T-helper 1 cell (primary cell): ENCODE measurements around the gene PTPRT.

Source experiments
- DNase-seq, 5 donors: peaks; one replicate each; pipeline ENCODE4 v3.0.0-alpha.2; 2012 to 2020

The PTPRT gene

GRCh38 chr20:42507874-42508273 lies 681.8 kb downstream of the PTPRT start:
- no peak for DNase-seq

DNA sequence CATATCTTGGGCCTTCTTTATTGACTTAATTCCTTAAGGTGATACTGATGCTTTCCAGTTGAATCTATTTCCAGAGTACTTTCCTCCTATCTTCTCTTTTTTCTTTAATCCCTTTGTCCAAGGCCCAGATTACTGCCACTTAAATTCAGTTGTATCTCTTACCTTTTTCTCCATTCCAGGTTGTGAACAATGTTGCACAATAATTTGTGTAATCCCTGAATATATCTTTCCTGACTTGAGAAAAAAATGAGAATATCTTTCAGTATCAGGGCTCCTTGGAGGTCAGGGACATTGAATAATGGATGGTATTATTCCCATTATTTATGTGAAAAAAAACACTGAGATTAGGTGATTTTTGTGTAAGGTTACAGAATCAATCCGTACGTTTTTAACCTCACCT lies 683.3 kb downstream of the PTPRT start:
- DNase-seq = no peak

DNA sequence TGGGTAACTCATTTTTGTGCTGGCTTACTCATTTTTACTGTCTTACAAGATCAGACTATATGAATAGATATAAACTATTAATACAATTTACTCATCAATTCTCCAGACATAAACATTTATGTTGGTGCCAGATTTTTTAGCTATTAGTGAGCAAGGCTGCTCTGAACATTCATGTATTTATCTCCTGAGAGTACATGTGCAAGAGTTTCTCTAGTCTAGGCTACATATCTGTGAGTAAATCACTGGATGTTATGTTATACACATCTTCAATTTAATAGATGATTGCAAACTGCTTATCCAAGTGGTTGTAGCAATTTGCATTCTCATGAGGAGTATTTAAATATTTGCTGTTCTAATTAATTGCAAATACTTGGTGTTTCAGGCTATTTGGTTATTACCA lies 687.1 kb downstream of the PTPRT start:
- DNase-seq = no peak

DNA sequence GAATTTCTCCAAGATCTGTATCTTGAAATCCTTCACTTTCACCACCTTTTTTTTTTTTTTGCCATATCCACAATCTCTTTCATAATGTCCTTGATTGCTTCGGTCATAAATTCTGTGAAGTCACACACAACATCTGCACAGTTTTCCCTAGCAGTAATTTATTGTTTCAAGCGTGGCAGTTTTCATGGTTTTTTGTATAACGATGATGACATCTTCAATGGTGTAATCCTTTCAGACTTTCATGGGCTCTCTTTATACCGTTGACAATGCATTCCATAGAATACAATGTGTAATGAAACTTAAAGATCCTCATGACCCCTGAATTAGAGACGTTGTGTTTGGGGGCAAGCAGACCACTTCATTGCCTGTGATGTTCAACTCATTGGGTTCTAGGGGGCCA lies 693.1 kb downstream of the PTPRT start:
- DNase-seq = no peak

GRCh38 chr20:42494290-42494689 lies 695.4 kb downstream of the PTPRT start:
- no peak for DNase-seq

- DNase-seq = no peak
These were observed 696.7 kb downstream of the PTPRT start for GRCh38 chr20:42493001-42493400.

DNA sequence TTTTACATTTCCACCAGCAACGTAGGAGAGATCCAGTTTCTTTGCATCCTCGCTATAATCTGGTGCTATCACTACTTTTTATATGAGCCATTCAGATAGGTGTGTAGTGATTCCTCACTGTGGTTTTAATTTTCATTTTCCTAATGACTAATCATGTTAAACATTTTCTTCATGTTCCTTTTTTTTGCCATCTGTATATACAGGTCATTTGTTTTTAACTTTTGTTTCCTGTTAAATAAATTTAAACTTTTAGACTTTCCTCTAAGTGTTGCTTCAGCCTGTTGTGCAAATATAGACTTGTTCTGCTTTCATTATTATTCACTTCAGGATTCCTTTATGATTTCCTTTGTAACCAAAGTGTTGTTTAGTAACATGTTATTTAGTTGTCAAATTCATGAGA lies 697.4 kb downstream of the PTPRT start:
- no peak for DNase-seq

DNA sequence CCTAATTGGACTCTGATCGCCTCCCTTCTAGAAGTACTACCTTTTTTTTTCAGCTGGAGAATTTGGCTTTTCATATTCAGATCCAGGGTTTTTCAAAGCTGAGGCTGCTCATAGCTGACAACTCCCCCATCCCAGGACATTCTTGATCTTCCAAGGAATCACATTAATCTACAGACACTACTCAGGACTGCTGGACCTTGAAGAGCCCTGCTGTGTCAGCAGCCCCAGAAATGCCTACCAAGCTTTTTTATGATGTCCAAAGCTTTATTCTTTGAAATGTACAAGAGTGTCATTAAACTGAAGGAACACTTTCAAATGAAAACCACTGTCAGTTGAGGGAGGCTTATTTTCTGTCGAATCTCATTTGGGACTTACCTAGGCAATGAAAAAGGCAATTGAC lies 704.1 kb downstream of the PTPRT start:
- no peak for DNase-seq

DNA sequence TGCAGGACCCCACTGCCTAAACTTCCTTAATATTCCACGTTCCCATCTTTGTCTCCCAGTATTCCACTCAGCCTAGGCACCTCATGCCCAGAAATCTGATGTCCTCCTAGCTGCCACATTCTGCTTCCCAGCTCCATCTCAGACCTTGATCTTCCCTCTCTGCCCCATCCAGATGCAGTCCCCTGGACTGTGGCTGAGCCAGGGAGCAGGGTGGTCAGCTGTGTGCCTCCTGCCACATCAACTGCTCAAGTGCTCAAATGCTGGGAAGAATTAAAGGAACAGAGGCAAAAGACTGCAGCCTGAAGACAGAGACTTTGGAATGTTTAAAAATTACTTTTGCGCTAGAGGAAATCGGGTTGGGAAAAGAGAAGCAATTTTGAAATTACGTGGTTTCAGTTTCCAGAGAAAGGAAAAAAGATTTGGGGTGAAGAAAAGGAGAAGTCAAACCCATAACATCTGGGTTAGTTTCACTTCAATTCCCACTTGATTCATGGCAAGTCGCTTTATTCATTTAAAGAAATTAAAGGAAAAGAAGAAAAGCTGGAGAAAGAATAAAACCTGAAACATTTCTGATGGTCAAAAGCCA lies 704.8 kb downstream of the PTPRT start:
- DNase-seq = no peak

DNA sequence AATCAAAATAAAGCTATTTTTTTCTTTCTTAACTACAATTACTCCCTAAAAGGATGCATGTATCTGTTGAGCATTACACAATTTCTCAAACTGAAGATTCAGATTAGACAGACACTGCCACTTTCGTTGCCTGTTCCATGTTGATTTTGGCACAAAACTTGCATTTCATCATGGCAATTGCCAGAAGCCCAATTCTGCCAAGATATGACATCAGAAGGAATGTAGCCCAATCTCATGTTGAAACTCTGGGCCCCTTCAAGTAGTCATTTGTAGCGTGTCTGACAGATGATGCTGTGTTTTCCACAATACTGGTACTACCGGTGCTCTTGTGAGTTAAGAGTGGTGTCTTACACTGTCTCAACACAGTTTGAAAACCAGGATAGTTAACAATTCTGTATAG lies 705.4 kb downstream of the PTPRT start:
- no peak for DNase-seq

GRCh38 chr20:42483730-42484303 lies 705.9 kb downstream of the PTPRT start:
- no peak for DNase-seq

DNA sequence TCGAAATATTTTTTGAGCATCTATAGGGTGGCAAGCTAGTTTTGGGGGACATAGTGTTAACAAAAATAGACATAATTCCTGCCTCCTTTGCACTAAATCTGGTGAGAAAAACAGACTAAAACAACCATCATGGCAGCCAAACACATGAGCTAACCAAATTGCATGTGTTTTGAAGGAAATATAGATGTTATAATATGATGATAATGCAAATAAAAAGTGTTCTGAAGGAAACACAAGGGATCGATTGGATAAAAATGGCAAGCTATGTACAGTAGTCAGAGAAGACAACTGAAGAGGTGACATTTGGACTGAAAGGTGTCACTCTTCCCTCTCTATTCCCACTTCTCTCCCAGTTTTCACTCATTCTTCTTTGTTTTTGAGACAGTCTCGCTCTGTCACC lies 706.9 kb downstream of the PTPRT start:
- DNase-seq = no peak

GRCh38 chr20:42475773-42476172 lies 713.9 kb downstream of the PTPRT start:
- DNase-seq = no peak

DNA sequence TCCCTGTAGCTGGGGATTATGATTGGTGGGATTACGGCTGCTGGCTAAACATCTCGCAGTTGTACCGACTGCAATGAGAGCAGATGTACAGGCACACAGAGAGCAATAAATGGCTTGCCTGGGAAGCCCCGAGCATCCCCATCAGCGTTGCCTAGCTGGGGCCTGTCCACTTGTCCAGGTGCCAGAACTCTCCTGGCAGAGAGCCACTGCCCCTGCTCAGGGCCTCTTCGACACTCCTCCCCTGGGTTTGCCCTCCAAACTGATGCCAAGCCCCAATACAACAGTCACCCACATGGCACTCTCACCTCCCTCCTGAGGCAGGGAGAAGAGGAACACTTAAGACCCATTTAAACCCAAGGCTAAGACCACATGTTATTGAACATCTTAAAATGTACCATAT lies 715.1 kb downstream of the PTPRT start:
- DNase-seq = no peak

DNA sequence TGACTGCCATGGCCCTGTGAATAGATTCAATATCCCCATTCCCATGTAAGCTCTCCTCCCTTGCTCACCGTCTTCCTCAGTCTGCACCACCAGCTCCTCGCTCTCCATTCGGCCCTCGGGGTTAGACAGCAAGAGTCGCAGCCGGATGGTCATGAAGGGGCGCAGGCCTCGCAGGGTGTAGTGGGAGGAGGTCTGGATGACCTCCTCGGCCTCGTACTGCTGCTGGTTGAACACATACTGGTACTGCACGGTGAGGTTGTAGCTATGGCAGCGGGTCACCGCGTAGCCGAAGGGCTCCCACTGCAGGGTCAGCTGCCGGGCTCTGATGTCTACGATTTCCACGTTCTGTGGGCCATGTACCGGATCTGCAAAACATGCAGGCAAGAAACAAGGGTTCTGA lies 717.5 kb downstream of the PTPRT start:
- no peak for DNase-seq

GRCh38 chr20:42461965-42462593 lies 727.6 kb downstream of the PTPRT start:
- DNase-seq = no peak

GRCh38 chr20:42461291-42461690 lies 728.4 kb downstream of the PTPRT start:
- no peak for DNase-seq

DNA sequence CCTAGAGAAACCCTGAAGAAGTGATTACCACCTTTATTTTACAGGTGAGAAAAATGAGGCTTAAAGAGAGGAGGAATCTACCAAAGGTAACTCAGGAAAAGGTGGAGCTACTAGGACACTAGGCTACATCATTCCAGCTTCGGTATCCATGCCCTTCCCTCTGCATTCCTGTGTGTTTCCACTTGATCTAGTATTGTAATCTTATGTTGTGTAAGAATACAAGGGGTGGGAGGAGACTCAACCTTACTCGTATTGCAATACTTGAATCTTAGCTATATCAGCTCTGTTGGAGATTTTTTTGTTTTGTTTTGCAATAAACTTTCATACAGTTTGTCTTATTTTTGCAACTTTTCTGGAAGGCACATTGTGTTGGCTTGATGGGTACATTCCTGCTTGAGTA lies 742.4 kb downstream of the PTPRT start:
- no peak for DNase-seq

GRCh38 chr20:42444799-42445198 lies 744.9 kb downstream of the PTPRT start:
- no peak for DNase-seq

DNA sequence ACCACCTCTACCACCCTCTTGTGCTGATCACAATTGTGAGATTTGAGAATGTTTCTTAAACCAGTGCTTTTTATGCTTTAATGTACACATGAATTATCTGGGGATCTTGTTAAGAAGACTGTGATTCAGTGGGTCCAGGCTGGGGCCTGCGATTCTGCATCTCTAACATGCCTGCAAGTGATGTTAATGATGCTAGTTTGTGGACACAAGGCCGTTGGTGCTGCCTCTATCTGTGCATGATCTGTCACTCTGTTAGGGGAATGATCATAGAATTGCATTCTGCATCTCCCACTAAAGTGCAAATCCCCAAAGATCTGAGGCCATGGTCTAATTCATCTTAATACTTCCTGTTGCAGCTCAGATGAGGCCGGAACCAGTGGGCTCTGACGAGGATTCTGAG lies 746.5 kb downstream of the PTPRT start:
- no peak for DNase-seq

- no peak for DNase-seq
These were observed 747.0 kb downstream of the PTPRT start for GRCh38 chr20:42442716-42443115.

DNA sequence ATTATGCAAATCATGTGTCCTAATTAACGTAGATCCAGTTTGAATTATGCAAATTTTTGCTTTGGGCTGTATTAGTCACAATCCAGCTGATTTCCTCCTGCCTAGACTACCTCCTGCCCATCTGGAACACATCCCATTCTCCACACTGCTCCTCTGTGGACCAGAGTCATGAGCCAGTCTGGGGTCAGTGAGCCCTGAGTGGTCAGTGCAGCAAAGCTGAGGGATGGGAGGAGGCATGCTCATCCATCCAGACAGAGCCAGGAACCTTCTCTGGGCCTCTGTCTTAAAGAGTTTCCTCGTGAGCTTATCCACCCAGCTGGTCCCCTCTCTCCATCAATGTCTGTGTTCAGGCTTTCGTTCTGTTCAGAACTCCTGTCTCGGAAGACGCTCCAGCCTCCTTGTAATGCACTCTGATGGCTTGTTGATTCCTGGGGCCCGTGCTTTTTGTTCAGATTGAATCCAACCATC lies 747.8 kb downstream of the PTPRT start:
- DNase-seq = no peak

DNA sequence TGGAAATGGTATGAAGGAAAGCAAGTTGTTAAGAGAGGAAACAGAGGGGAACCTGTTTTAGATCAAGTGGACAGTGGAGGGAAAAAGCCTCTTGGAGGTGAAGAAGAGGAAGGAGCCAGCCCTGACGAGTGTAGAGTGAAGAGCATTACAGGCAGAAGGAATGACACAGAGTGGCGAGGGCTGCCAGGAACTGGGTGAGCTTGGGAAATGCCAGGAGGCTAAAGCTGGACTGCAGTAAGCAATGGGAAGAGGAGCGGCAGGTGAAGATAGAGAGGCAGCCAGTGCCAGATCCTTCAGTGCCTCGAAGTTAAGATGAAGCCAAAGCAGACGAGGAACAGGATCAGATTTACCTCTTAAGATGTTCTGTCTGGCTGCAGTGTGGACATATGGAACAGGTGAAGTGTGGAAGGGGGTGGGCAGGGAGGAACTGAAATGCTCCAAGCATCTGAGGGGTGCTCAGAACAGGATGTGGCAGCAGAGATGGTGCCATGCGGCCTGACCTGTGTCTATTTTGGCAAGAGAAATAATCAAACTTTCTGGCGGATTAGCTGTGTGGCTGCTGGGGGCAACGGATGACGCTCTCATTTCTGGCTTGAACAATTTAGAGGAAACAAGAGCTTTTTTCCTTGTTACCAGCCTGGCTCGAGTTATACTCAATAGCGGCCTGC lies 748.4 kb downstream of the PTPRT start:
- DNase-seq = no peak

DNA sequence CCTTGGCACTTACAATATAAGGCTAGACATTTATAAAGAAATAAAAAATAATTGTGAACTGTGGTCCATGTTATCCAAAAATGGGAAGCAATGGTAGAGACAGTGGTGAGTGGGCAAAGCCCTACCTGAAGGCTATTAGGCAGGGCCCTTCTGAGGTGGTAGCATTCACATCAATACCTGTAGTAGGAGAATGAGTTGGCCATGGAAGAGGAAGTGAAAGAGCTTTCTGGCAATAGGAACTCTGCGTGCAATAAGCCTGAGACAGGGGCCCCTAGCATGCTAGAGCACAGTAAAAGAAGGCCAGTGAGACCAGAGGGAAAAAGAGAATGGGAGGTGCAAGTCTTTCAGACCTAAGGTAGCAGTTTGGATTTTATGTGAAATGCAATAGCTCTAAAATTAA lies 754.5 kb downstream of the PTPRT start:
- DNase-seq = no peak
